Gastrocnemius medialis (tissue), 4 donors: ENCODE data around the gene NOD1. TPM values are rescaled to one million over a fixed set of nuclear protein-coding genes. Genes with fewer than 3 reads are reported as not detected.

Source experiments
- ATAC-seq, 2 donors: fragments of 150-250 bp; one replicate each; pipeline ENCODE4 v1.9.1; 2016
- DNase-seq, 2 donors: peaks; one replicate each; pipeline ENCODE4 v3.0.0-alpha.2; 2019
- H3K27ac ChIP-seq, 4 donors: fragments of 200-600 bp; sonication (generic); 1 replicate in 1 of 4; 2 replicates in 3 of 4; pipeline ENCODE4 v1.5.1; 2016 to 2018; ENCODE audit warnings: mild to moderate bottlenecking in 2 of 4, moderate library complexity in 1 of 4
- H3K27me3 ChIP-seq, 3 donors: fragments of 200-600 bp; sonication (generic) in 2 of 3; 1 replicate in 1 of 3; 2 replicates in 2 of 3; pipeline versions ENCODE4 v1.5.1 to v1.6.0; 2016 to 2019; ENCODE audit warnings: mild to moderate bottlenecking in 1 of 3, moderate library complexity in 1 of 3
- H3K36me3 ChIP-seq, 2 donors: fragments of 200-600 bp; sonication (generic) in 1 of 2; one replicate each; pipeline ENCODE4 v1.5.1; 2017 to 2018
- H3K4me1 ChIP-seq, 2 donors: fragments of 200-600 bp; sonication (generic) in 1 of 2; one replicate each; pipeline ENCODE4 v1.5.1; 2016 to 2017; ENCODE audit warnings: mild to moderate bottlenecking in 2 of 2
- H3K4me3 ChIP-seq, 4 donors: fragments of 200-600 bp; sonication (generic) in 3 of 4; 1 replicate in 1 of 4; 2 replicates in 3 of 4; pipeline ENCODE4 v1.5.1; 2016 to 2019; ENCODE audit warnings: mild to moderate bottlenecking in 2 of 4
- H3K9me3 ChIP-seq, 3 donors: fragments of 200-600 bp; sonication (generic) in 2 of 3; 1 replicate in 1 of 3; 2 replicates in 2 of 3; pipeline ENCODE4 v1.5.1; 2016 to 2019
- POLR2A ChIP-seq, 2 donors: fragments of 450-650 bp; IDR thresholded peaks; one replicate each; pipeline ENCODE4 v1.6.1; 2017; ENCODE audit warnings: antibody characterized with exemption in 2 of 2, mild to moderate bottlenecking in 2 of 2, moderate library complexity in 2 of 2
- in situ Hi-C, 4 donors: fragments of 200-750 bp; cut with MboI; loops; one replicate each; pipeline versions ENCODE4 v1.15.0 to v1.8.0; 2017; ENCODE audit warnings: low sequenced_read_pairs in 4 of 4
- intact Hi-C: fragments of 100-400 bp; cut with DNase I; formaldehyde crosslinking; loops from one replicate; pipeline ENCODE4 v1.15.1; 2023; ENCODE audit warnings: low total_unique reads
- total RNA-seq, 4 donors: library from RNA; depleted of rRNA; stranded (reverse); fragments of >200 nt; gene quantifications; one replicate each; pipeline versions ENCODE4 v1.1.0 to v1.2.3, GENCODE V29; 2016
- TF ChIP-seq, protein P1 (sequence below), 5 experiments: fragments of 450-650 bp in 3 of 5; fragments of 200-600 bp in 2 of 5; sonication (generic) in 2 of 5; IDR thresholded peaks in 4 of 5; conservative IDR thresholded peaks in 1 of 5; 1 replicate in 4 of 5; 2 replicates in 1 of 5; pipeline ENCODE4 v1.5.1; 2016 to 2019; ENCODE audit warnings: antibody characterized with exemption in 5 of 5, mild to moderate bottlenecking in 3 of 5, moderate library complexity in 3 of 5

NOD1 gene
- total RNA-seq, 4 donors from 2014 or later = 2.3 to 4.6 (median 3.6) TPM

DNA sequence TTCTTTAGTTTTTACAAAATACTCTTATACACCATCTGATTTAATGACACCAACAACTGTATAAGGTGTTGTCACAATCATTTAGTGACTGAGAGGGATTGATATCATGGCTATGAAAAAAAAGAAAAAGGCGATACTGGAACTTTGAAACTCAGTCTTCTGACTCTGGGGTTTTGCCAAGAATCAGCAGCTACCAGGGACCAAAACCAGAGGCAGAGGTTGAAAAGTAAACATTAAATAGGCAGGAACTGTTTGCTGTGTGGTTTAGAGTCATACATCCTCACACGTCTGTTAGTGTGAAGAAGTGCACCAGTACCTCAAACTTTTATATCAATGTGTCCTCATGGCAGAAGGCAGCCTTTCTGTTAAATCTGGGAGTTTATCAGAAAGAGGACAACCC lies 46.0 kb upstream of the NOD1 start:
- no peaks in the 10 kb centered on the region for H3K36me3 ChIP-seq
- no peak overlapping the region for H3K4me3 ChIP-seq
- H3K27me3 ChIP-seq = no peaks in the 10 kb centered on the region
- TF ChIP-seq, protein P1, sequence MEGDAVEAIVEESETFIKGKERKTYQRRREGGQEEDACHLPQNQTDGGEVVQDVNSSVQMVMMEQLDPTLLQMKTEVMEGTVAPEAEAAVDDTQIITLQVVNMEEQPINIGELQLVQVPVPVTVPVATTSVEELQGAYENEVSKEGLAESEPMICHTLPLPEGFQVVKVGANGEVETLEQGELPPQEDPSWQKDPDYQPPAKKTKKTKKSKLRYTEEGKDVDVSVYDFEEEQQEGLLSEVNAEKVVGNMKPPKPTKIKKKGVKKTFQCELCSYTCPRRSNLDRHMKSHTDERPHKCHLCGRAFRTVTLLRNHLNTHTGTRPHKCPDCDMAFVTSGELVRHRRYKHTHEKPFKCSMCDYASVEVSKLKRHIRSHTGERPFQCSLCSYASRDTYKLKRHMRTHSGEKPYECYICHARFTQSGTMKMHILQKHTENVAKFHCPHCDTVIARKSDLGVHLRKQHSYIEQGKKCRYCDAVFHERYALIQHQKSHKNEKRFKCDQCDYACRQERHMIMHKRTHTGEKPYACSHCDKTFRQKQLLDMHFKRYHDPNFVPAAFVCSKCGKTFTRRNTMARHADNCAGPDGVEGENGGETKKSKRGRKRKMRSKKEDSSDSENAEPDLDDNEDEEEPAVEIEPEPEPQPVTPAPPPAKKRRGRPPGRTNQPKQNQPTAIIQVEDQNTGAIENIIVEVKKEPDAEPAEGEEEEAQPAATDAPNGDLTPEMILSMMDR (IDR thresholded peaks at IDR 0.05 in 4 of 5, conservative IDR thresholded peaks at IDR 0.05 in 1 of 5) = no peak
- in situ Hi-C loops = no loop called here
- intact Hi-C loops = no loop called here
- H3K4me1 ChIP-seq = no peaks in the 10 kb centered on the region
- ATAC-seq = no peak
- no peak for DNase-seq
- H3K27ac ChIP-seq = no peak overlapping the region
- no peaks in the 10 kb centered on the region for H3K9me3 ChIP-seq

DNA sequence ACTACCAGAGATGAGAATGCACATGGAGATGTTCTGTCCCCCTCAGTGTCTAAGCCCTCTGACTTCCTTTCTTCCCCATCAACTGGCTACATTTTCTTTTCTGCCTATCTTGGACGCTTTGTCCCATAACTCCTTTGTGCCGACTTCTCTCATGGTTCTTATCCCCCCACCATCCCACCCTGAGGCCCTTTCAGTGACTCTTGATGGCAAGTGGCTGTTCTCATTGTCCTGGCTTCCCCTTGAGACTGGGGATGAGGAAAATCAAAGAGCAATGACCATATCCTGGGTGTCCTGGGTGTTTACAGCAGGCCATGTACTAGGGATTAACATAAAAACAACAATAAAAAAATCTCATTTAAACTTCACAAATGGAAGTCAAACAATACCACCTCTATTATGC lies 44.9 kb upstream of the NOD1 start:
- intact Hi-C loops (no loop called here), in situ Hi-C loops (no loop called here)
- H3K4me1 ChIP-seq = no peaks in the 10 kb centered on the region
- no peak overlapping the region for H3K27ac ChIP-seq
- DNase-seq = no peak
- H3K4me3 ChIP-seq = no peak overlapping the region
- H3K36me3 ChIP-seq = no peaks in the 10 kb centered on the region
- TF ChIP-seq POLR2A (IDR thresholded peaks at IDR 0.05) = no peak
- TF ChIP-seq, protein P1 (IDR thresholded peaks at IDR 0.05 in 4 of 5, conservative IDR thresholded peaks at IDR 0.05 in 1 of 5) = no peak
- H3K27me3 ChIP-seq = no peaks in the 10 kb centered on the region
- H3K9me3 ChIP-seq = no peaks in the 10 kb centered on the region
- ATAC-seq = no peak

DNA sequence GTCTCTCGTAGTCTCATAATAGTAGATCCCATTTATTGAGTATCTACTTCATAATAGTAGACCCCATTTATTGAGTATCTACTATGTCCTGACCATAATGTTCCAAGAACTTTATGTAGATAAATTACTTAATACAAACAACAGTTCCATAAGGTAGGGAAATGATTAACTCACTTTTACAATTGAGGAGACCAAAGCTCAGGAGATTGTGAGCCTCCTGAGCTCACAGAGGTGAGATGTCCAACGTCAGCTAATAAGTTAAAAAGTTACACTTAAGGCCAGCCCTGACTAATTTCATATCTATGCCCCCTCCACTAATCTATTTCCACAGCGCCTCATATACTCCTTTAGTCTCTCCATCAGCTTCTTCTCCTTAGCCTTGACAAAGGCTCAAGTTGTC lies 43.6 kb upstream of the NOD1 start:
- no peak for TF ChIP-seq POLR2A (IDR thresholded peaks at IDR 0.05)
- TF ChIP-seq, protein P1 (IDR thresholded peaks at IDR 0.05 in 4 of 5, conservative IDR thresholded peaks at IDR 0.05 in 1 of 5) = no peak
- Histone ChIP-seq H3K4me3 (no peak overlapping the region), H3K9me3 (no peaks in the 10 kb centered on the region), H3K27ac (no peak overlapping the region), H3K27me3 (no peaks in the 10 kb centered on the region), H3K36me3 (no peaks in the 10 kb centered on the region), H3K4me1 (no peaks in the 10 kb centered on the region)
- DNase-seq (no peak), ATAC-seq (no peak)
- intact Hi-C loops = no loop called here
- in situ Hi-C loops = no loop called here

DNA sequence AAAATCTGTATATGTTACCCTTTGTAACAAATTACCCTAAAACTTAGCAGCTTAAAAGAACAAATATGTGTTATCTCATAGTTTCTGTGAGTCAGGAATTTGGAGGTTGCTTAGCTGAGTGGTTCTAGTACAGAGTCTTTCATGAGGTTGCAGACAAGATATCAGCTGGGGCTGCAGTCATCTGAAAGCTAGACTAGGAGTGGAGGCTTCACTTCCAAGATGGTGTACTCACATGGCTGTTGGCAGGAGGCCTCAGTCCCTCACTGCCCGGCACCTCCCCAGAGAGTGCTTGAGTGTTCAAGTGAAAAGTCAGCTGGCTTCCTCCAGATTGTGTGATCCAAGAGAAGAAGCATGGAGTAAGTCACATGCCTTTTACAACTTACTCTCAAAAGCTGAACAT lies 42.9 kb upstream of the NOD1 start:
- TF ChIP-seq, protein P1 (IDR thresholded peaks at IDR 0.05 in 4 of 5, conservative IDR thresholded peaks at IDR 0.05 in 1 of 5) = no peak
- TF ChIP-seq POLR2A (IDR thresholded peaks at IDR 0.05) = no peak
- no peak overlapping the region for H3K27ac ChIP-seq
- intact Hi-C loops = no loop called here

DNA sequence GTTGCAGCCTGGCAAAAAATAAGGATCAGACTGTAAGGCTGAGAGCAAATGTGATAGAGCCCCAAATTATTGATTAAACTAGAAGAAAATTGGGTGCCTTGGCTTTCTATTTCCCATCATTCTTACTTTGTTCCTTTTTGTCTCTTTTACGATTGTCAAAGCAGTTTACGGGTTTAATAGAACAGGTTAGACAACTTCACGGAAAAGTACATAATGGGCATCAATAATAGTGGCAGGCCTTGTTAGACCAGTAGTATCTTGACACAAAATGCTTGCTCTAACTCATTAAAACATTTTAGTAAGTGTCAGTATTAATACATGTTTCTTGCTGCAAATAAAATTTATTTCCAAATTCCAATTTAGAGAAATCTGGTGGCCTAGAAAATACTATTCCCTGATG lies 40.5 kb upstream of the NOD1 start:
- no peaks in the 10 kb centered on the region for H3K27me3 ChIP-seq
- H3K4me1 ChIP-seq = no peaks in the 10 kb centered on the region
- no peak for DNase-seq
- intact Hi-C loops (no loop called here), in situ Hi-C loops (no loop called here)
- no peak overlapping the region for H3K27ac ChIP-seq
- no peak overlapping the region for H3K4me3 ChIP-seq
- no peak for TF ChIP-seq POLR2A (IDR thresholded peaks at IDR 0.05)
- TF ChIP-seq, protein P1 (IDR thresholded peaks at IDR 0.05 in 4 of 5, conservative IDR thresholded peaks at IDR 0.05 in 1 of 5) = no peak
- H3K9me3 ChIP-seq = no peaks in the 10 kb centered on the region
- H3K36me3 ChIP-seq = no peaks in the 10 kb centered on the region
- ATAC-seq = no peak

More for the DNA sequence above, 42.9 kb upstream of the NOD1 start:
- Histone ChIP-seq H3K27me3 (no peaks in the 10 kb centered on the region), H3K36me3 (no peaks in the 10 kb centered on the region), H3K9me3 (no peaks in the 10 kb centered on the region), H3K4me3 (no peak overlapping the region), H3K4me1 (no peaks in the 10 kb centered on the region)
- in situ Hi-C loops = no loop called here
- peak; percentile 26 to 67 for DNase-seq
- peak; percentile 39 to 46 for ATAC-seq
